ENCODE results near the gene AVP.
A peak's percentile ranks its signal among the peaks of the same experiment; 100 is the strongest.
"Not testable (repeated sequence)": the region's sequence is repeated elsewhere in the genome, so short reads cannot be mapped to it uniquely, and the experiment has no call there.

AVP gene

GRCh38 chr20:3082955-3083952, 1.3 kb downstream of the AVP start:
- DNase-seq: no peak

GRCh38 chr20:3082306-3082951, 2.1 kb downstream of the AVP start:
- no peak for DNase-seq

- no peak for DNase-seq
Observed at GRCh38 chr20:3081641-3082040, 2.9 kb downstream of the AVP start.

- DNase-seq: no peak
Observed at GRCh38 chr20:3080939-3081388, 3.6 kb downstream of the AVP start.

GRCh38 chr20:3077618-3078134, 6.8 kb downstream of the AVP start:
- DNase-seq: no peak

- DNase-seq: not testable (repeated sequence)
Observed at GRCh38 chr20:3075315-3075714, 9.2 kb downstream of the AVP start.

- no peak for DNase-seq
Observed at GRCh38 chr20:3074812-3075211, 9.7 kb downstream of the AVP start.

- not testable (repeated sequence) for DNase-seq
Observed at GRCh38 chr20:3073251-3073643, 11.3 kb downstream of the AVP start.

- no peak for DNase-seq
Observed at GRCh38 chr20:3072530-3073250, 11.8 kb downstream of the AVP start.

- peak; percentile 56 for DNase-seq
Observed at GRCh38 chr20:3071610-3072529, 12.7 kb downstream of the AVP start, which contains the start of gene OXT. OXT (plus strand) TSS chr20:3071620; CDS start chr20:3071656, 36 bp downstream.

- DNase-seq: no peak
Observed at GRCh38 chr20:3071266-3071609, 13.3 kb downstream of the AVP start.

GRCh38 chr20:3070725-3071124, 13.8 kb downstream of the AVP start:
- DNase-seq: no peak

GRCh38 chr20:3068986-3069900, 15.3 kb downstream of the AVP start:
- no peak for DNase-seq

GRCh38 chr20:3068075-3068474, 16.4 kb downstream of the AVP start:
- DNase-seq: no peak

GRCh38 chr20:3067139-3068014, 17.1 kb downstream of the AVP start:
- no peak for DNase-seq

GRCh38 chr20:3064119-3064518, 20.4 kb downstream of the AVP start:
- not testable (repeated sequence) for DNase-seq

- no peak for DNase-seq
Observed at GRCh38 chr20:3059489-3059888, 25.0 kb downstream of the AVP start.

- no peak for DNase-seq
Observed at GRCh38 chr20:3051385-3052019, 33.0 kb downstream of the AVP start.

Data from activated CD4-positive, CD25-positive, alpha-beta regulatory T cell treated with anti-CD3 and anti-CD28 coated beads, Interleukin-2, amount 50 U/mL, for 72 hours (primary cell).